Heart left ventricle (tissue), 16 donors: ENCODE data around the gene UBE2E3. TPM values are rescaled to one million over a fixed set of nuclear protein-coding genes. Genes with fewer than 3 reads are reported as not detected.

Experiments
- ATAC-seq, 4 donors: fragments of 200-7000 bp; cut with Tn5 transposase; one replicate each; pipeline ENCODE4 v1.9.1; 2020 to 2022; ENCODE audit warnings: moderate library complexity in 4 of 4, mild to moderate bottlenecking in 3 of 4, moderate number of reproducible peaks in 1 of 4
- DNase-seq, 5 donors: peaks; one replicate each; pipeline ENCODE4 v3.0.0-alpha.2; 2020
- H3K27ac ChIP-seq, 12 donors: fragments of 200-600 bp; sonication (generic) in 4 of 12; one replicate each; pipeline versions ENCODE4 v1.5.0 to v1.8.0; 2016 to 2022; ENCODE audit warnings: mild to moderate bottlenecking in 2 of 12
- H3K27me3 ChIP-seq, 9 donors: fragments of 200-600 bp; sonication (generic) in 2 of 9; one replicate each; pipeline versions ENCODE4 v1.5.1 to v1.8.0; 2016 to 2022; ENCODE audit warnings: mild to moderate bottlenecking in 3 of 9
- H3K36me3 ChIP-seq, 9 donors: fragments of 200-600 bp; sonication (generic) in 2 of 9; one replicate each; pipeline versions ENCODE4 v1.5.0 to v1.8.0; 2018 to 2022; ENCODE audit warnings: mild to moderate bottlenecking in 2 of 9
- H3K4me1 ChIP-seq, 12 donors: fragments of 200-600 bp; sonication (generic) in 4 of 12; one replicate each; pipeline versions ENCODE4 v1.5.0 to v1.8.0; 2016 to 2022; ENCODE audit warnings: mild to moderate bottlenecking in 3 of 12
- H3K4me3 ChIP-seq, 12 donors: fragments of 200-600 bp; sonication (generic) in 4 of 12; one replicate each; pipeline versions ENCODE4 v1.5.0 to v1.8.0; 2017 to 2022; ENCODE audit warnings: mild to moderate bottlenecking in 9 of 12, moderate library complexity in 4 of 12
- H3K9me3 ChIP-seq, 12 donors: fragments of 200-600 bp; sonication (generic) in 4 of 12; one replicate each; pipeline versions ENCODE4 v1.5.0 to v1.8.0; 2016 to 2022; ENCODE audit warnings: mild to moderate bottlenecking in 1 of 12
- CTCF ChIP-seq, 12 donors: fragments of 200-600 bp; sonication (generic) in 4 of 12; IDR thresholded peaks; one replicate each; pipeline versions ENCODE4 v1.5.0 to v1.8.0; 2018 to 2022; ENCODE audit warnings: antibody characterized with exemption in 12 of 12, mild to moderate bottlenecking in 5 of 12
- POLR2A ChIP-seq, 2 donors: fragments of 450-650 bp; IDR thresholded peaks; one replicate each; pipeline ENCODE4 v1.6.1; 2017; ENCODE audit warnings: antibody characterized with exemption in 2 of 2, mild to moderate bottlenecking in 2 of 2, moderate library complexity in 2 of 2
- WGBS, 4 donors: extraction: QIAGEN DNeasy Blood & Tissue Kit in 2 of 4; methylation state at CpG; one replicate each; pipeline versions ENCODE4 v1.1.5 to v1.1.7; 2013 to 2018; 5-methylcytosine and 5-hydroxymethylcytosine counted together
- intact Hi-C, 10 donors: fragments of 100-400 bp; cut with DNase I; formaldehyde crosslinking; loops; one replicate each; pipeline versions ENCODE4 v1.11.1 to v1.14.2; 2022
- polyA plus RNA-seq, 2 donors: library from polyadenylated mRNA; stranded (reverse); fragments of 200-250 nt; gene quantifications; one replicate each; pipeline ENCODE4 v1.2.3, GENCODE V29; 2013
- total RNA-seq, 9 donors: library from RNA; depleted of rRNA in 2 of 9; stranded (reverse); fragments of >200 nt in 2 of 9; fragmentation: NEBNext Ultra II Directional in 3 of 9; extraction: Animal tissue kit (Norgen Biotek cat#: 25700) in 3 of 9; gene quantifications; one replicate each; pipeline versions ENCODE4 v1.1.0 to v1.2.4, GENCODE V29; 2016 to 2023
- donor health status: ischemic (EF 13 %, LVEDD 7.1; RV severe dilation, severe dysfunction).
- donor health status: healthy with polysubstance abuse.
- donor health status: DM: no; HTN: yes; CAD: no.
- donor health status: DM: no; HTN: no; CAD: no.
- donor health status: ischemic (EF 25% LVEDD 6.9; RV normal size, moderate dysfunction).
- donor health status: ischemic (EF 25% LVEDD 5.7; RV mildly dilated, moderate dysfunction).
- donor health status: healthy.
- donor health status: DM: yes; HTN: yes; CAD: no.
- donor health status: ischemic (EF 35%, LVEDD 5.7; RV mildly dilated, moderate dysfunction).
- donor health status: nonischemic (EF 11% LVEDD 7.7; RV severe dilation, severe dysfunction).
- donor health status: DM: yes; HTN: yes; CAD: no.
- donor health status: PGD.
- donor health status: ischemic (EF 29% LVEDD 5.4; RV normal size, mild dysfunction).
- donor health status: nonischemic (EF 23%, LVEDD 6.1; RV moderate dilation, normal function).

The UBE2E3 gene
- total and polyA plus RNA-seq, 11 donors: 27.0 to 66.5 (median 52.0) TPM

GRCh38 chr2:181106229-181106628, 125.8 kb downstream of the UBE2E3 start:
- H3K27ac ChIP-seq: peak overlapping the region in 1 of 12 donors; percentile 30
- DNase-seq: no peak
- H3K9me3 ChIP-seq: no peaks in the 10 kb centered on the region
- H3K4me1 ChIP-seq: peaks cover 0 to 16% (median 0%) of the 10 kb centered on the region in 12 donors
- no peak overlapping the region for H3K4me3 ChIP-seq
- ATAC-seq: no peak
- intact Hi-C loops: loop anchor here in 8 of 10 donors (5.0 to 10.0 kb wide), 7 partner anchors 349 to 609 kb away; partner anchors contain the start of gene ITGA4 (in 3 of the 8)
- 70 to 74% (median 72%) methylated on average over 2 of the region's 2 CpGs for whole genome bisulfite sequencing, 4 donors
- TF ChIP-seq CTCF (IDR thresholded peaks at IDR 0.05): no peak
- TF ChIP-seq POLR2A (IDR thresholded peaks at IDR 0.05): no peak
- H3K27me3 ChIP-seq: no peaks in the 10 kb centered on the region
- H3K36me3 ChIP-seq: no peaks in the 10 kb centered on the region

- Histone ChIP-seq H3K36me3 (no peaks in the 10 kb centered on the region), H3K27me3 (no peaks in the 10 kb centered on the region), H3K4me1 (peaks cover 0 to 16% (median 0%) of the 10 kb centered on the region in 12 donors), H3K4me3 (no peak overlapping the region), H3K9me3 (no peaks in the 10 kb centered on the region), H3K27ac (peak overlapping the region in 1 of 12 donors; percentile 30)
- no peak for DNase-seq
- intact Hi-C loops: loop anchor here in 8 of 10 donors (5.0 to 10.0 kb wide), 7 partner anchors 348 to 608 kb away; partner anchors contain the start of gene ITGA4 (in 3 of the 8)
- 72 to 83% (median 76%) methylated on average over 2 of the region's 2 CpGs for WGBS, 4 donors
- ATAC-seq: no peak
- TF ChIP-seq POLR2A (IDR thresholded peaks at IDR 0.05) (no peak), CTCF (IDR thresholded peaks at IDR 0.05) (no peak)
Observed at GRCh38 chr2:181106789-181107627, 126.6 kb downstream of the UBE2E3 start.

- TF ChIP-seq CTCF (IDR thresholded peaks at IDR 0.05) (no peak), POLR2A (IDR thresholded peaks at IDR 0.05) (no peak)
- Histone ChIP-seq H3K9me3 (no peaks in the 10 kb centered on the region), H3K36me3 (no peaks in the 10 kb centered on the region), H3K27me3 (no peaks in the 10 kb centered on the region), H3K4me1 (peaks cover 0 to 16% (median 0%) of the 10 kb centered on the region in 12 donors), H3K4me3 (no peak overlapping the region), H3K27ac (no peak overlapping the region)
- WGBS, 4 donors: 79 to 94% (median 86%) methylated on average over 1 of the region's 1 CpG
- no peak for DNase-seq
- no peak for ATAC-seq
- intact Hi-C loops: loop anchor here in 8 of 10 donors (5.0 to 10.0 kb wide), 7 partner anchors 347 to 607 kb away; partner anchors contain the start of gene ITGA4 (in 3 of the 8)
Observed at GRCh38 chr2:181107628-181107945, 127.2 kb downstream of the UBE2E3 start.

GRCh38 chr2:181111059-181111458, 130.7 kb downstream of the UBE2E3 start:
- TF ChIP-seq CTCF (IDR thresholded peaks at IDR 0.05) (no peak), POLR2A (IDR thresholded peaks at IDR 0.05) (no peak)
- H3K27me3 ChIP-seq: no peaks in the 10 kb centered on the region
- WGBS, 4 donors: 74 to 81% (median 80%) methylated on average over 2 of the region's 2 CpGs
- no peak for ATAC-seq
- no peak for DNase-seq
- H3K36me3 ChIP-seq: no peaks in the 10 kb centered on the region
- H3K27ac ChIP-seq: no peak overlapping the region
- no peaks in the 10 kb centered on the region for H3K9me3 ChIP-seq
- H3K4me3 ChIP-seq: no peak overlapping the region
- H3K4me1 ChIP-seq: peaks cover 0 to 12% (median 0%) of the 10 kb centered on the region in 12 donors
- intact Hi-C loops: no loop called here
